GM12891 (cell line): Measurements from ENCODE around the gene NACC2.

Source experiments
- POLR2A ChIP-seq: IDR thresholded peaks from 2 replicates; pipeline ENCODE4 v1.6.1; 2011; ENCODE audit warnings: low read depth, low read length, control low read depth
- TAF1 ChIP-seq: IDR thresholded peaks from 2 replicates; pipeline ENCODE4 v1.6.1; 2011; ENCODE audit warnings: low read depth, low read length, control low read depth

- TF ChIP-seq POLR2A = no peak
- TF ChIP-seq TAF1 = no peak
Measured at GRCh38 chr9:135986605-135987004, 108.5 kb downstream of the NACC2 start.
